A673 (cell line): ENCODE measurements around the gene TGFBR1.

Source experiments
- CTCF ChIP-seq: fragments of 300-800, 200-600 bp; sonication (generic); conservative IDR thresholded peaks from 2 replicates; pipeline ENCODE4 v1.5.1; 2017; ENCODE audit warnings: low read depth, mild to moderate bottlenecking, antibody characterized with exemption, low read length, moderate library complexity, mixed read lengths
- EZH2 ChIP-seq: fragments of 200-600 bp; sonication (generic); IDR thresholded peaks from 2 replicates; pipeline ENCODE4 v1.6.1; 2017; ENCODE audit warnings: borderline replicate concordance, low read depth, mild to moderate bottlenecking, mixed read lengths, antibody characterized with exemption, low read length; ENCODE audit not compliant: poor library complexity, severe bottlenecking

- TF ChIP-seq EZH2 (no peak), CTCF (no peak)
Observed at GRCh38 chr9:99114049-99114440, 9.1 kb downstream of the TGFBR1 start.
